Activated CD4-positive, alpha-beta T cell treated with anti-CD3 and anti-CD28 coated beads for 36 hours (primary cell): ENCODE data around the gene CDCP2. TPM values are rescaled to one million over a fixed set of nuclear protein-coding genes. Genes with fewer than 3 reads are reported as not detected.

ENCODE experiments used
- ATAC-seq: fragments of 200-7000 bp; cut with Tn5 transposase; one replicate; pipeline ENCODE4 v1.10.0; 2021; ENCODE audit warnings: mild to moderate bottlenecking, moderate library complexity
- CTCF ChIA-PET: fragments of 350-600 bp; sonication (Branson Sonifier 250); formaldehyde crosslinking; loops from one replicate; lab custom pipeline; 2021; ENCODE audit warnings: antibody characterized with exemption; lab: Charles Lee
- POLR2A ChIA-PET: fragments of 350-600 bp; sonication (Branson Sonifier 250); formaldehyde crosslinking; loops from one replicate; lab custom pipeline; 2021; ENCODE audit warnings: antibody characterized with exemption, inconsistent platforms; lab: Charles Lee
- DNase-seq: peaks from one replicate; pipeline ENCODE4 v3.0.0-alpha.2; 2020
- H3K27ac Mint-ChIP-seq: one replicate; pipeline ENCODE4 v1.8.0; 2021; ENCODE audit warnings: mixed read lengths
- H3K27me3 Mint-ChIP-seq: one replicate; pipeline ENCODE4 v1.8.0; 2021; ENCODE audit warnings: mixed read lengths
- H3K36me3 Mint-ChIP-seq: one replicate; pipeline ENCODE4 v1.8.0; 2021; ENCODE audit warnings: low read depth, mixed read lengths
- H3K4me1 Mint-ChIP-seq: one replicate; pipeline ENCODE4 v1.8.0; 2021; ENCODE audit warnings: mixed read lengths
- H3K4me3 Mint-ChIP-seq: one replicate; pipeline ENCODE4 v1.8.0; 2021; ENCODE audit warnings: mild to moderate bottlenecking, moderate library complexity, mixed read lengths
- H3K9me3 Mint-ChIP-seq: one replicate; pipeline ENCODE4 v1.8.0; 2021; ENCODE audit warnings: low read depth, mixed read lengths
- intact Hi-C, 2 experiments: fragments of 100-400 bp; cut with DNase I in 1 of 2; cut with micrococcal nuclease in 1 of 2; formaldehyde crosslinking; loops; one replicate each; pipeline versions ENCODE4 v1.14.2 to v1.15.1; 2022 to 2024; cut with DNase I, micrococcal nuclease
- total RNA-seq, 2 experiments: library from RNA; stranded (reverse); gene quantifications; one replicate each; pipeline ENCODE4 v1.2.3, GENCODE V29; 2021

Gene CDCP2
- total RNA-seq, 2 experiments from 2014 or later, result not detected

GRCh38 chr1:54122135-54122751 lies 30.6 kb downstream of the CDCP2 start:
- no peak overlapping the region for H3K27ac Mint-ChIP-seq
- ChIA-PET CTCF (interaction anchor here (1.3 to 1.5 kb wide), 2 partner anchors 11 to 36 kb away, joined by 5 to 6 read pairs; no protein-coding TSS in a partner anchor), POLR2A (no interaction called here)
- peaks cover 4% of the 10 kb centered on the region for H3K4me1 Mint-ChIP-seq
- intact Hi-C loops, result no loop called here
- no peaks in the 10 kb centered on the region for H3K27me3 Mint-ChIP-seq
- no peak overlapping the region for H3K4me3 Mint-ChIP-seq
- H3K9me3 Mint-ChIP-seq, result no peaks in the 10 kb centered on the region
- DNase-seq (no peak), ATAC-seq (no peak)
- H3K36me3 Mint-ChIP-seq, result no peaks in the 10 kb centered on the region

- Mint-ChIP-seq H3K4me1 (peaks cover 4% of the 10 kb centered on the region), H3K4me3 (no peak overlapping the region), H3K36me3 (no peaks in the 10 kb centered on the region), H3K27me3 (no peaks in the 10 kb centered on the region), H3K9me3 (no peaks in the 10 kb centered on the region), H3K27ac (no peak overlapping the region)
- DNase-seq, result peak; percentile 84
- ChIA-PET CTCF (interaction anchor here (0.6 to 1.5 kb wide), 6 partner anchors 10 to 805 kb away, joined by 3 to 6 read pairs (median 4); no protein-coding TSS in a partner anchor), POLR2A (no interaction called here)
- intact Hi-C loops, result loop anchor here (1.0 to 2.0 kb wide), 2 partner anchors 368 to 689 kb away; no protein-coding TSS in a partner anchor
- ATAC-seq, result peak; percentile 92
These were observed 31.2 kb downstream of the CDCP2 start for GRCh38 chr1:54121482-54122134.

- Mint-ChIP-seq H3K4me3 (no peak overlapping the region), H3K27me3 (no peaks in the 10 kb centered on the region), H3K36me3 (no peaks in the 10 kb centered on the region), H3K9me3 (no peaks in the 10 kb centered on the region), H3K27ac (no peak overlapping the region), H3K4me1 (peaks cover 4% of the 10 kb centered on the region)
- ATAC-seq (no peak), DNase-seq (no peak)
- ChIA-PET POLR2A (no interaction called here), CTCF (interaction anchor here (0.6 to 0.9 kb wide), 4 partner anchors 44 to 806 kb away, joined by 3 to 4 read pairs (median 3); no protein-coding TSS in a partner anchor)
- intact Hi-C loops, result loop anchor here (1.0 to 2.0 kb wide), 2 partner anchors 368 to 690 kb away; no protein-coding TSS in a partner anchor
These were observed 31.9 kb downstream of the CDCP2 start for GRCh38 chr1:54120698-54121481.

GRCh38 chr1:54120018-54120697 lies 32.6 kb downstream of the CDCP2 start:
- H3K4me3 Mint-ChIP-seq, result no peak overlapping the region
- H3K27ac Mint-ChIP-seq, result no peak overlapping the region
- H3K36me3 Mint-ChIP-seq, result no peaks in the 10 kb centered on the region
- ATAC-seq, result no peak
- peaks cover 4% of the 10 kb centered on the region for H3K4me1 Mint-ChIP-seq
- ChIA-PET CTCF (no interaction called here), POLR2A (no interaction called here)
- intact Hi-C loops, result loop anchor here in 1 of 2 experiments (2.0 kb wide), 1 partner anchor 691 kb away; no protein-coding TSS in a partner anchor
- H3K27me3 Mint-ChIP-seq, result no peaks in the 10 kb centered on the region
- DNase-seq, result no peak
- no peaks in the 10 kb centered on the region for H3K9me3 Mint-ChIP-seq

GRCh38 chr1:54118704-54119103 lies 34.1 kb downstream of the CDCP2 start:
- H3K4me3 Mint-ChIP-seq, result no peak overlapping the region
- H3K4me1 Mint-ChIP-seq, result peaks cover 4% of the 10 kb centered on the region
- CTCF ChIA-PET, result interaction anchor here (0.6 to 1.9 kb wide), 2 partner anchors 38 to 371 kb away, joined by 3 to 4 read pairs; no protein-coding TSS in a partner anchor
- no peaks in the 10 kb centered on the region for H3K36me3 Mint-ChIP-seq
- POLR2A ChIA-PET, result no interaction called here
- no peak overlapping the region for H3K27ac Mint-ChIP-seq
- ATAC-seq, result no peak
- H3K9me3 Mint-ChIP-seq, result no peaks in the 10 kb centered on the region
- no peaks in the 10 kb centered on the region for H3K27me3 Mint-ChIP-seq
- no peak for DNase-seq
- intact Hi-C loops, result no loop called here

GRCh38 chr1:54117815-54118563 lies 34.8 kb downstream of the CDCP2 start:
- Mint-ChIP-seq H3K4me1 (peaks cover 4% of the 10 kb centered on the region), H3K36me3 (no peaks in the 10 kb centered on the region), H3K9me3 (no peaks in the 10 kb centered on the region), H3K4me3 (no peak overlapping the region), H3K27me3 (no peaks in the 10 kb centered on the region), H3K27ac (no peak overlapping the region)
- ATAC-seq (no peak), DNase-seq (no peak)
- intact Hi-C loops, result no loop called here
- CTCF ChIA-PET, result interaction anchor here (1.9 kb wide), 1 partner anchor 372 kb away, joined by 4 read pairs; no protein-coding TSS in a partner anchor
- POLR2A ChIA-PET, result no interaction called here

GRCh38 chr1:54115520-54115919 lies 37.3 kb downstream of the CDCP2 start:
- Mint-ChIP-seq H3K36me3 (no peaks in the 10 kb centered on the region), H3K27ac (no peak overlapping the region), H3K4me3 (no peak overlapping the region), H3K27me3 (no peaks in the 10 kb centered on the region), H3K4me1 (no peaks in the 10 kb centered on the region), H3K9me3 (no peaks in the 10 kb centered on the region)
- intact Hi-C loops, result no loop called here
- DNase-seq (no peak), ATAC-seq (no peak)
- CTCF ChIA-PET, result interaction anchor here (0.8 kb wide), 1 partner anchor 9 kb away, joined by 6 read pairs; no protein-coding TSS in a partner anchor
- POLR2A ChIA-PET, result no interaction called here

- ChIA-PET POLR2A (no interaction called here), CTCF (interaction anchor here (0.6 to 0.8 kb wide), 3 partner anchors 9 to 138 kb away, joined by 3 to 6 read pairs (median 4); no protein-coding TSS in a partner anchor)
- intact Hi-C loops, result no loop called here
- no peak for DNase-seq
- H3K9me3 Mint-ChIP-seq, result no peaks in the 10 kb centered on the region
- H3K4me3 Mint-ChIP-seq, result no peak overlapping the region
- no peak overlapping the region for H3K27ac Mint-ChIP-seq
- ATAC-seq, result no peak
- no peaks in the 10 kb centered on the region for H3K4me1 Mint-ChIP-seq
- H3K27me3 Mint-ChIP-seq, result no peaks in the 10 kb centered on the region
- H3K36me3 Mint-ChIP-seq, result no peaks in the 10 kb centered on the region
These were observed 37.8 kb downstream of the CDCP2 start for GRCh38 chr1:54114955-54115354.

GRCh38 chr1:54114001-54114400 lies 38.8 kb downstream of the CDCP2 start:
- no peaks in the 10 kb centered on the region for H3K9me3 Mint-ChIP-seq
- no peak overlapping the region for H3K27ac Mint-ChIP-seq
- intact Hi-C loops, result no loop called here
- no peaks in the 10 kb centered on the region for H3K36me3 Mint-ChIP-seq
- DNase-seq (no peak), ATAC-seq (no peak)
- no peak overlapping the region for H3K4me3 Mint-ChIP-seq
- no peaks in the 10 kb centered on the region for H3K27me3 Mint-ChIP-seq
- H3K4me1 Mint-ChIP-seq, result no peaks in the 10 kb centered on the region
- CTCF ChIA-PET, result no interaction called here
- POLR2A ChIA-PET, result interaction anchor here (0.6 kb wide), 1 partner anchor 168 kb away, joined by 4 read pairs; the partner anchor contains the start of gene LRRC42

GRCh38 chr1:54112705-54113368 lies 40.0 kb downstream of the CDCP2 start:
- ChIA-PET CTCF (interaction anchor here (0.7 to 1.7 kb wide), 3 partner anchors 9 to 121 kb away, joined by 3 to 5 read pairs (median 3); no protein-coding TSS in a partner anchor), POLR2A (no interaction called here)
- Mint-ChIP-seq H3K9me3 (no peaks in the 10 kb centered on the region), H3K27me3 (no peaks in the 10 kb centered on the region), H3K4me1 (no peaks in the 10 kb centered on the region), H3K36me3 (no peaks in the 10 kb centered on the region), H3K4me3 (no peak overlapping the region), H3K27ac (no peak overlapping the region)
- DNase-seq, result no peak
- ATAC-seq, result no peak
- intact Hi-C loops, result no loop called here
